OCI-M2 (cell line): ENCODE results near the gene IFNG.

Source experiments
- DNase-seq: peaks from one replicate; lab custom pipeline; 2025; ENCODE audit not compliant: unreplicated experiment; lab: John Stamatoyannopoulos, UW

IFNG gene

DNA sequence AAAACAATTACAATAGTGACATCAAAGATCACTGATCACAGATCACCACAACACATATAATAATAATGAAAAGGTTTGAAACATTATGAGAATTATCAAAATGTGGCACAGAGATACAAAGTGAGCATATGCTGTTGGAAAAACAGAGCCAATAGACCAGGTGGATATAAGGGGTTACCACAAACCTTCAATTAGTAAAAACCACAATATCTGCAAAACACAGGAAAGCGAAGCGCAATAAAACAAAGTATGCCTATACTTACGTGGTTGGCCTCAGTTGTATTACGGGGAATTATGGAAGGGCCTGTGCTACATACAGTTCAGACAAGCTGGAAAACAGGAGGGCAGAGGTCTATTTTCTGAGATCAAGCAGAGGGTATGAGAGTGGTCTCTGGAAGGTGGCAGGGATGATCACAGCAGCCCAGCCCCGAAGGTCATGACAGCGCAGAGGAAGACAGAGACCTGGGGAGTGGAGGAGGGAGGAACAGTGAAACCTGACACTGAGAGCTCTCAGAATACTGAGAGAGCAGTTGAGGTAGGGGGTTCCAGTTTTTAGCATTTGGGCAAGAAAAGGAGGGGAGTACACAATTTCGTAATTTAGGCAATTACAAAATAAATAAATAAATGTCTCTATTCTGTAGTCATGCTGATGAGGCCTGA lies 41.3 kb downstream of the IFNG start:
- DNase-seq: no peak

- no peak for DNase-seq
Measured at GRCh38 chr12:68117661-68118060, 41.9 kb downstream of the IFNG start.

- no peak for DNase-seq
Measured at GRCh38 chr12:68115281-68115680, 44.3 kb downstream of the IFNG start.

GRCh38 chr12:68114606-68115005 lies 44.9 kb downstream of the IFNG start:
- no peak for DNase-seq

- DNase-seq: no peak
Measured at GRCh38 chr12:68113644-68114043, 45.9 kb downstream of the IFNG start.

DNA sequence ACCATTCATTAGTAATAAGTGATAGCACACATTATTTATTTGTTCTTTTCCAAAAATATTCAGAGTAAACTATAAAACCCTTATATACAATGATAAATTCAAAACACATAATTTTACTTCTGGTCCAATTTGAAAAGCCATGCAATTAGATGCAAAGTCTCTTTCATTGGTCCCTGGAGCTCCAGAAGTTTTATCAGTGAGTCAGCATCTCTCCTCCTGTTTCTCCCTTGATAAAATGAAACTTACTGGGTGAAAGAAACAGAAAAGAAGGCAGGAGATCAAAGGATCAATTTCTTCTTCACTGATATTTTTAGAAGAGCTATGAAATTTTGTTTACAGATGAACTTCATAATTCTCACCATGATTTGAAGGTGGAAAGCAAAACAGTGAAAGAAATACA lies 47.5 kb downstream of the IFNG start:
- DNase-seq: no peak

DNA sequence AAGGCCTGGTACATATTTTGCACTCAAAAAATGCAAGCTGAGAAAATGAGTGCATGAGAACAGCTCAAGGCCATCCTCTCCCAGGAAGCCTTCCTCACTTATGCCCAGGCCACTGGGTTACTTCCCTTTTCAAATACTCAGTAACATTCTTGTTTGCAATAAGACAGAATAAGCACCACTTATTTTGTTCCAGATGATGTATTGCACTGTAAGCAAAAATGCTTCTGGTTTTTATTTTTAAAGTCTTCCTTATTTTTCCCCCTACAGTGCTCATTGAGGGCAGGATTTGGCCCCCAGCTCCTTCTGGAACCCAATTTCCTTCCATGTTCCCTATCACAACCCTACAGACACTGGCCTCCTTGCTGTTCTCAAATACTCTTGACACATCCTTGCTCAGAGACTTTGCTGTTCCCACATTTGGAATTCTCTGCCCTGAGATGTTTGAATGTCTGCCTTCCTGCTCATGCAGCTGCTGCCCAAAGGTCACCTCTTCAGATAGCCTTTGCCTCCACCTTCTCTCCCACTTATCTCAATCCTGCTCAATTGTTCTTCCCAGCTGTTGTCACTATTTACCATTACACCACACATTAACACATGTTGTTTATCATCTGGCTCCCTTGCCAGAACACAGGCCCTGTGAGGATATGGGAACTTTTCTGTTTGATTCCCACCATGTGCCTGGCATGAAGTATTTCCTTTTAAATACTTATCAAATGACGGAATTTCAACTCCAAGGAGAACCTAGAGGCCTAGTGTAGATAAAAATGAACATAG lies 49.9 kb downstream of the IFNG start:
- no peak for DNase-seq

GRCh38 chr12:68109001-68109400 lies 50.5 kb downstream of the IFNG start:
- no peak for DNase-seq

- DNase-seq: no peak
Measured at GRCh38 chr12:68106660-68107059, 52.9 kb downstream of the IFNG start.

- no peak for DNase-seq
Measured at GRCh38 chr12:68106160-68106559, 53.4 kb downstream of the IFNG start.
